Activated CD4-positive, alpha-beta T cell treated with anti-CD3 and anti-CD28 coated beads, Interleukin-2, amount 50 U/mL, for 1 hour (primary cell): ENCODE data around the gene NAA15.
A peak's percentile ranks its signal among the peaks of the same experiment; 100 is the strongest.
"Not testable (repeated sequence)": the region's sequence is repeated elsewhere in the genome, so short reads cannot be mapped to it uniquely, and the experiment has no call there.

Experiments
- DNase-seq: peaks from one replicate; pipeline ENCODE4 v3.0.0-alpha.2; 2020

NAA15 gene

GRCh38 chr4:139299536-139299935 lies 1.8 kb upstream of the NAA15 start:
- DNase-seq = no peak

DNA sequence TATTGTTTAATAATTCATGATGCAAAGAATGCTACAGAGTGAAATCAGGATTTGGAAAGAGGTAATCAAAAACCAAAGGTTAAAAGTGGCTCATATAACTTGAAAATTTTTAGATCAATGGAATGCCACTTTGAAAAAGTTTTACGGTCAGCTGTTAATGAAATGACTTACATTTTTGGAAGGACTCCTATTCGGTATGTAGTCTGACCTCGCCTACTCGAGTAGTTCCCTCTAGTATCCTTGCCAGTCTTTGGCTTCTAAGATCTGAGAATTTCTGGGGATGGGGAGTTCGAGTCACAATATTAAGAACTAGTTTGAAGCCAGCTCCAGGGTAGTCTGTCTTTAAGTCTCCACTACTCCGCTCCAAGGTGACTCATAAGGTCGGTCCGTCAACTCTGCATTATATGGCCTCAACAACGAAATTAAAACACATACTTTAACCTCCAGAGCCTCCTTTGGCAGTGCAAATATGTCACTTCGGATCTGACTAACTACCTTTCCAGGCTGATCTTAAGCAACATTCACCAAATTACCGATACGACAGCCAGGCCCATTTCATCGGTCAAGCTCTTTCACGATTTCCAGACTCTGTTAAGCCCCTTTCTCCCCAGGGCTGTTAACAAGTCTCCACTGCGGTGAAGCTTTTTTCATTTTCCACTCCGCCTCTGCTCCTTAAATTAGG lies 733 bp upstream of the NAA15 start:
- DNase-seq = no peak

DNA sequence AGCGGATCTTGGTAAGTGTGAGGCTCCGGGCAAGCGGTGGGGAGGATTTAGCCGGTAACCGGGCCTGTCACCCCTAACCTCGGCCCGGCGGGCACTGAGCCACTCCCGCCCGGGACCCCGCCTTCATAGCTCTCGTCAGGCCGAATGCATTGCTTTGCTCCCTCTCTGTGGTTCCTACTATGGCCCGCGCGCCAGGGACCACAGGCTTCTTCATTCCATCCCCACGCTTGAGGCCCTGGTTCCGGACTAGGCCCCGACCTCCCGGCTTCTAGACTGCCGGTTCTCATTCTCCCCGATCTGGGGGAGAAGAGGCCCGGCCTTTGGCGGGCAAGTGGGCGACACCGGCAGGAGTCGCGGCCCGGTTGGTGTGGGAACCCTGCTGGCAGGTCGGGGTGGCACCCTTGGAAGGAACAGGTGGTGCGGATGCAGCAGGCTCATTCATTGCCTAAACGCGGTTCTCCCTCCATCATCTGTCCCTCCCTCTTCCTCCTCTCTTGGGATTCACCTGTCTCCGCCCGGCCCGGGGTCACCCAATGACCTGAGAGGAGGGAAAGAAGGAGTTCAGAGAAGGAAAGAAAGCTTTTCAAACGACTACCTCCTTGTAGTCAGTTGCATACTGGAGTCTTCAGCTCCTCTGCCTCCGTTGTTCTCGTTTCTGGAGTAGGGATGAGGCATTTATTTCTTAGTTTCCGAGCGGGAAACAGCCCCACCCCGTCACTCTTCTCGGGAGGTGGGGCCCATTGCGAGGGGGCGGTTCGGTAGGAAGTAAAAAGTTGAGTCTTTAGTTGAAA lies 711 bp downstream of the NAA15 start, which contains the start of gene NDUFC1:
NDUFC1 (minus strand) TSS at position 657 of the 791 bp plus-strand sequence. CDS start 6,679 bp downstream, outside the sequence.
- DNase-seq = peak; percentile 62

DNA sequence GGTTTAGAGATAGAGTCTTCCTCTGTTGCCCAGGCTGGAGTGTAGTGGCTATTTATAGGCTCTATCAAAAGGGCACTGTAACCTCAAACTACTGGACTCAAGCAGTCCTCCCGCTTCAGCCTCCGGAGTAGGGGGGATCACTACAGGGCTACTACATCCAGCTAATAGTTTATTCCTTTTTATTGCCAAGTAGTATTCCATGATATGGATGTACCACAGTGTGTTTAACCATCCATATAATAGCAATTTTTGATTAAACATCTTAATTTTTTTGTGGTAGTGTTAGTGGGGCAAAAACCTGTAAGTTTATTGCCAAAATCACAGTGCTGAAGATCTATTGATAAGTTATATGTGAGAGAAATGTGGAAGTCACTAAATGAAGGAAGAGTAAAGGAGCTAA lies 3.6 kb downstream of the NAA15 start:
- DNase-seq = no peak

GRCh38 chr4:139311909-139312308 lies 10.6 kb downstream of the NAA15 start:
- DNase-seq = no peak

DNA sequence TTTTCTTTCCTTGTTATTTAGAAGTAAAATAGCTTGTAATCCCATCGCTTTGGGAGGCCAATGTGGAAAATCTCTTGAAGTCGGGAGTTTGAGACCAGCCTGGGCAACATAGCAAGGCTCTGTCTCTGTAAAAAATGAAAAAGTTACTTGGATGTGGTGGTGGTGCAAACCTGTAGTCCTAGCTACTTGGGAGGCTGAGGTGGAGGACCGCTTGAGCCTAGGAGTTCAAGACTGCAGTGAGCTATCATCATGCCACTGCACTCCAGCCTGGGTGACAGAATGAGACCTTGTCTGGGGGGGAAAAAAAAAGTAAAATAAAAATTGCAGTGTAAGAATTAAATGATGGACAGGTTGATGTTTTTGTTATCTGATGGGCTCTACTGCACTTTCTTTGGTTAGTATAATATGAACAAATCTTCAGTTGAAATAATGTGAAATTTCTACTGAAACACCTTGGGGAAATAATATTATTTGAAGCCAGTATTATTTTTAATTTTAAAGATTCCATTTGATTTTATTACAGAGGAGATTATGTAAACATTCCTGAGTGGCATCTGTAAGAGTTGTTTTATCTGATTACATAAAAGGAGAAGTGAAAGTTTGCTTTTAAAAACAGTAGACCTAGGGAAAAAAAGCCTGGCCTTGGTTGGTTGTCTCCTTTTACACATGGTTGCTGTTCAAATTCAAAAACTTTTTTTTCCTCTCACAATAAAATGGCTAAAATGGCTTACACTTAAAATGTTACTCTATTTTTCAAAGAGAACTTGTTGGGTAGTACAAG lies 11.4 kb downstream of the NAA15 start:
- no peak for DNase-seq

DNA sequence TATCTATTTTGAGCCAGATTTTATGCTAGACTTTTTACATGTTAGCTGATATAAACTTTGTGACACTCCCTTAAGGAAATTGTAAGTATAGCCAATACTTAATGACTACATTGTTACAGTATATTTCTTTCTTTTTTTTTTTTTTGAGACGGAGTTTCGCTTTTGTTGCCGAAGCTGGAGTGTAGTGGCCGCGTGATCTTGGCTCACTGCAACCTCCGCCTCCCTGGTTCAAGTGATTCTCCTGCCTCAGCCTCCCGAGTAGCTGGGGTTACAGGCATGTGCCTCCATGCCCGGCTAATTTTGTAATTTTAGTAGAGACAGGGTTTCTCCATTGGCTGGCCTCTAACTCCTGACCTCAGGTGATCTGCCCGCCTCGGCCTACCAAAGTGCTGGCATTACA lies 12.1 kb downstream of the NAA15 start:
- DNase-seq = not testable (repeated sequence)

GRCh38 chr4:139314047-139314800 lies 12.9 kb downstream of the NAA15 start:
- DNase-seq = no peak

- DNase-seq = no peak
Measured at GRCh38 chr4:139315221-139315675, 13.9 kb downstream of the NAA15 start.

DNA sequence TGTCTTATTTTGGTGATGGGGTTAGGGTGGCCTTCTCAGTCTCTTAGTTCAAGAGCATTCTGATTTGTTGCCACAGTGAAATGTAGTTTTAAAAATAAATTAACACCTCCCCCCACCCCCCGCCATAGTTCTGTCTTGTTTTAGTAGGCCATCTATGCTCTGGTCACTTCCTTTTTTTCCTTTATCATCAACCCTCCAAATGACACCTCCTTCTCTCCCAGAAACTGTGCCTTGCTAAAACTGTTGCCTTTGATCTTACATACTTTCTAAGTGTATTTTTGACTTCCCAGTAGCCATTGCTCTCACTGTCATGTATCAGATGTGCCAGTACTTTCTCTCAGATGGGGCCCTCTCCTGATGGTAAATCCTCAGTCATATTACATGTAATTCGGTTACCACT lies 15.4 kb downstream of the NAA15 start:
- no peak for DNase-seq

- DNase-seq = no peak
Measured at GRCh38 chr4:139317635-139318034, 16.3 kb downstream of the NAA15 start.

DNA sequence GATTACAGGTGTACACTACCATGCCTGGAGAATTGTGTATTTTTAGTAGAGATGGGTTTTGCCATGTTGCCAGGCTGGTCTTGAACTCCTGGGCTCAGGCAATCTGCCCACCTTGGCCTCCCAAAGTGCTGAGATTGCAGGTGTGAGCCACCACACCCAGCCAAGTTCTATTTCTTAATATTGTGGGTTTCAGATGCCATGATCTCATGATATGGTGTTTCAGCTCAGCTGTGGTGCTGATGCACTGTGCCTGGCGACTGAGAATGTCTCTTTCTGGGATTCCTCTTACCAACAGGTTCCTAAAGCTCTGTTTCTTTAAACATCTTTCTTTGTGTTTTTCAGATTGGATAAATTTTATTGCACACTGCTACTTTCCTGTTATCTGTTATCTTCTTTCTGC lies 18.3 kb downstream of the NAA15 start:
- no peak for DNase-seq

GRCh38 chr4:139322070-139322469 lies 20.8 kb downstream of the NAA15 start:
- not testable (repeated sequence) for DNase-seq

- not testable (repeated sequence) for DNase-seq
Measured at GRCh38 chr4:139322541-139322940, 21.2 kb downstream of the NAA15 start.

- DNase-seq = no peak
Measured at GRCh38 chr4:139324620-139325019, 23.3 kb downstream of the NAA15 start.

DNA sequence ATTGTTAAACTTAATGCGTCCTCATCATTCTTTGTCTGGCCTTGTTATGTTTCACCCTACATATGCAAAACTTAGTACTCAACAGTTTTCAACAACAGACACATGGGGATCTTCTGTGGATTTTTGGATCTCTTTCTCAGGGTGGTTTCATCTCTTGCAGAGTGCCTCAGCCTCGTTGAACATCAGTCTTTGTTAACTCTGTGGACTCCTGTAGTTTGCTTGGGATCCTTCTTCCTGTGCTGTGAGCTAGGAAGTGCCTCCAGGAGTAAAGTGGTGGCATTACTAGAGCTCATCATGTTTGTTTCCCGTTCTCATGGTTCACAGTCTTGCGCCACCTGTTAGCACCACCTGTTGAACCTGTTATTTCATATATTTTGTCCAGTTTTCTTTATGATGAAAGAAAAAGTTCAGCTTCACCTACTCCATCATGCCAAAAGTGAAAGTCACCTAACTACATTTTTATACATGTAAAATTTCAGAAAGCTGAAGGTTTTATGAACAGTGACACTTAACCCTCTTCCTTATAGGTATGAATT lies 28.4 kb downstream of the NAA15 start:
- DNase-seq = no peak

- DNase-seq = no peak
Measured at GRCh38 chr4:139330283-139330682, 29.0 kb downstream of the NAA15 start.

DNA sequence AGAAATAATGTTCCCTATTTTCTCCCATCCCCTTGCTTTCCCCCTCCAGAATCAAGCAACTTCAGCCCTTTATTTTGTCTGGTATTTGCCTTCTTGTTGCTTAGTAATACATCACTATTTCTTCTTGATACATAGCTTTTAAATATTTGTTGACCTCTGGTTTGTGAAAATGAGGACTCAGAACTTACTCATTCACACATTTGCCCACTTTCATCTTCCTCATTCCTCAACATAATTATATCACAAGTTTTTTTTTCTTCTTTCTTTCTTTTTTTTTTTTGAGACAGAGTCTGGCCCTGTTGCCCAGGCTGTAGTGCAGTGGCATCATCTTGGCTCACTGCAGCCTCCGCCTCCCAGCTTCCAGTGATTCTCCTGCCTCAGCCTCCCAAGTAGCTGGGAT lies 29.9 kb downstream of the NAA15 start:
- DNase-seq = no peak

GRCh38 chr4:139333046-139333445 lies 31.7 kb downstream of the NAA15 start:
- DNase-seq = no peak

DNA sequence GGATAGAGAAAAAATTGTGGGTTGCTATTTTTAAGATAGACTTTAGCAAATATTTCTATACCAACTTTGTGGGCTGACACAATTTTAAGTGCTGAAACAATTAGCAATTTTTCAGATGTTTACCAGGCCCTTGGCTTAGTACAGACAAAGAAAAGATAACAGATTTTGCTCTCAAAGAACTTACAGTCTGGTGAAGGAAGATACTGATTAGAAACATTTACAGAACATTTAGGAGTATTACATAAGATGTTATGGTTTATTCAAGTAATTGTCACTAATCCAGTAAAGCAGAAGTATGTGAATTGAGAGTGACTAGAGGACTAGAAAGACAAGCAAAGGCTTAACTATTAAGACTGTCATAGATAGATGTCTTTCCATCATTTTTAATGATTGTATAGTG lies 36.3 kb downstream of the NAA15 start:
- no peak for DNase-seq

DNA sequence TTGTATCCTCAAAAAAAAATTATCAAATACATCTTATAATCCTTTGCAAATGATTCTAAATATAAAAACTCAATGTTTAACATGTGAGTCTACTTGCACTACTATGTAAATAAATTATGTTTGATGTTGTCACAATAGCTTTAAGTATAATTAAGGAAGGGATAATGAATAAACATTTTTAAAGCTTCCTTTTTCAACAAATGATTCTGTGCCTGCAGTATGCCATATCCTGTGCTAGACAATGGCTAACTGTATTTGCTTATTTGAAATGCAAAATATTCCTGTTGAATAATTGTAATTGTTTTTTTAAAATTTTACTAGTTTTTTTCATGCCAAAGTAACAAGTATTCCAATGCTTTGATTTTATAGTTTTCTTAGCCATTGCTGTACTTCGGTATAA lies 60.0 kb downstream of the NAA15 start:
- DNase-seq = no peak

- no peak for DNase-seq
Measured at GRCh38 chr4:139367421-139368090, 66.3 kb downstream of the NAA15 start.
